Upper lobe of left lung (tissue), 4 donors: ENCODE measurements around the gene OPRD1.

Experiments used
- POLR2A ChIP-seq, 4 donors: fragments of 450-650 bp; IDR thresholded peaks; one replicate each; pipeline ENCODE4 v1.5.1; 2016 to 2017; ENCODE audit warnings: antibody characterized with exemption in 4 of 4, mild to moderate bottlenecking in 2 of 4
- POLR2AphosphoS5 ChIP-seq, 2 donors: sonication (generic); formaldehyde crosslinking; IDR thresholded peaks; one replicate each; pipeline ENCODE4 v1.5.1; 2017; ENCODE audit warnings: antibody characterized with exemption in 2 of 2

DNA sequence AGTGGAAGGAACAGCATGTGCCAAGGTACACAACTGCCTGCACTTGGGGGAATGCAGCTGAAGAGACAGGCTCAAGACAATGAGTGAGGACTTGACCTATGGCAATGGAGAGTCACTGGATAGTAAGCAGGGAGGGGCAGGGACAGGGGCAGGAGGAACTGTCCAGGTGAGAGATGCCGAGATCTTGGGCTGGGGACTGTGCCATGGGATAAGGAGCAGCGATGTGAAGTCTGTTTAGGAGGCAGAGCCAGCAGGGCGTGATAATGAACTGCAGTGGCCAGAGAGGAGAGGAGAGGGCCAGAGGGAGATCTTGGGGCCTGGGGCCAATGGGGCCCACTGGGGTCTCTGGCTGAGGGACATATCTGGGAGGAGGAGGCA lies 84.6 kb downstream of the OPRD1 start:
- TF ChIP-seq POLR2A (IDR thresholded peaks at IDR 0.05), result no peak
- TF ChIP-seq POLR2AphosphoS5 (IDR thresholded peaks at IDR 0.05), result no peak
